CD4-positive, alpha-beta T cell treated with Interleukin-15 for 4 hours (primary cell): ENCODE measurements around the gene UBE2U.

Experiments used
- DNase-seq: peaks from one replicate; pipeline ENCODE4 v3.0.0-alpha.2; 2020; ENCODE audit warnings: low spot score

The UBE2U gene

DNA sequence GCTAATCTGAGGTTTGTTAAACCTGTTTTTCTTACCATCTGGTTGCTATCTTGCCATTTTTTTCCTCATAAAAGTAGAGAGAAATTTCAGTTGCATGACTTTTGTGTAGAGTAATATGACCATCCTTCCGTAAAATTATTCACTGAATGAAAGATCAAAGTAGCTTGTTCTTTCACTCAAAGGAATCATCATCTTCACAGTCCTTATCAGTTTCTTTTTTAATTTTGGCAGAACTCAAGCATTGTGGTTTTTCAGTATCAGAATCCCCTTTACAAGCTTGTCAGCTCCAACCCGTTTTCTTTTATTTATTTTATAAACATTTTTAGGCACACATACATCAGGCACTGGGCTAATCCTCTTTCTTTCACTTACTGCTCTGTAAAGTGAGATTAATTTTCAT is 91.7 kb downstream of the UBE2U start:
- no peak for DNase-seq

DNA sequence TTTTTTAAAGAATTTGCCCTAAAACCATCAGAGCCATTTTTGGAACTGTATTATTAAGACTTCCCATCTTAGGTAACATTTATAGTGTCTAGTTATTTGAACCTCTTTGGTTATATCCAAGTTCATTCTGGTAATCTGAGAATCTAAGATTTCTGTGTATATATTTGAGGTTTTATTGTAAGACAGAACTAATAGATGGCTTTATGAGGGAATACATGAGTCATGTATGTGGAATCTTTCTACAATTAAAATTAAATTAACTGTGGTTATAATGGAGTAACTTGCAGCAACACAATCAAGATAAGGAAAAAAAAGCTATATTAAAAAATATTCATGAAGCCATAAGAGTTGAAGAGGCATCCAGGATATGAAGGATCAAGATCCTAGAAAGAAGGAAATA is 92.1 kb downstream of the UBE2U start:
- no peak for DNase-seq

DNA sequence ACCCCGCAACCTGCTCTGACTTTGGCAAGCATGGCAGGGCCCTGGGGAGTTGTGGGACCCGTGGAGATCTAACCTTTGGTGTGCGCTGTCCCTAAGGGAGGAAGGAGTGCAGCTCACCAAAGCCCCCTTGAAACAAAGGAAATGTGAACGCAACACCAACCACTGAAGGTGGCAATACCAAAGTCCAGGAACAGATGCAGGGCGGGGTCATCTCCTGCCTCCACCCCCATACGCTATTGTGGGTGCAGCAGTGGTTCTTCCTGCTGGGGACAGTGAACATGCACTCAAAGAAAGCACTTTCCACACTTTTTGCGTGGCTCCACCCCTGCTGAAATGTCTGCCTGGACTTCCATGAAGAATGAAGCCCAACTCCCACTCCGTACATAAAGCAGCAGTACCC is 93.0 kb downstream of the UBE2U start:
- DNase-seq: no peak

DNA sequence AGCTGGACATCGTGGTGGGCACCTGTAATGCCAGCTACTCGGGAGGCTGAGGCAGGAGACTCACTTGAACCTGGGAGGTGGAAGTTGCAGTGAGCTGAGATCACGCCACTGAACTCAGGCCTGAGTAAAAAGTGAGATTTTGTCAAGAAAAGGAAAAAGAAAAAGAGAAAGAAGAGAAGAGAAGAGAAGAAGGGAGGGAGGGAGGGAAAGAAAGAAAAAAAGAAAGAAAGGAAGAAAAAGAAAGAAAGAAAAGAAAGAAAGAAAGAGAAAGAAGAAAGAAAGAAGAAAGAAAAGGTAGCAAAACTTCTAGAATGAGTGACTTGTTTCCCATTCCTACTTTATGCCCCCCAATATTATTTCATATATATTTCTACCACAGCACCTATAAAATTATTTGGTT is 98.8 kb downstream of the UBE2U start:
- no peak for DNase-seq

DNA sequence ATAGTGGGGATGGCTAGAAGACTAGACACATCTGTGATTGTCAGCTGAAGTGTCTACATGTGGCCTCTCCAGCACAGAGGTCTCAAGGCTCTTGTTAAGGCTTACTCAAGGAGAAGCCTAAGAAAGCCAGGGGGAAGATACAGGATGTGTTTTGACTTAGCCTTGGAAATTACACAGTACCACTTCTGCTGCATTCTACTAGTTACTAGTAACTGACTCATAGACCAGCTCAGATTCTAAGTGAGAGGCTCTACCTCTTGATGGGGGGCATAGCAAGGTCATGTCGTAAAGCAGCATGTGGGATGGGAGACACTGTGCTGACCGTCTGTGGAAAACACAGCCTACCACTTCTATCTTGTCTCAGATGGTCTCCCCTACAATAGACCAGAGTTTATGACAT is 99.5 kb downstream of the UBE2U start:
- no peak for DNase-seq

DNA sequence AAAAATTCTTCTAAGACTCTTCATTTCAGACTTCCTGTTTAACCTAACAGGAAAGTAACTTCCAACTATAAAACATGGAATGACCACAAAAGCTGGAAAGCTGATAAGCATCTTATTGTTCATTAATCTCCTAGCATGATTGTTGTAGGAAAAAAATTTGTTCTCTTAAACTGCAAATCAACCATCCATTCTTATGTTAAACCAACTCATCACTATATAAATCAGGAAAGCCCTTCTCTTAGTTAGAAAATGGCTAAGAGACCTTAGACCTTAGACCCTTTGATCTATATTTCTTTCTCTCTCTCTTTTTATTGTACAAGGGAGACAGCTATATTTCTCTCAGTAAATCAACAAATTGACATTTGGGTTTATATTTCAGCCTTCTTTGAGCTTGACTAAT is 101.4 kb downstream of the UBE2U start:
- DNase-seq: no peak

- DNase-seq: no peak
Measured at GRCh38 chr1:64308866-64309265, 105.4 kb downstream of the UBE2U start.

DNA sequence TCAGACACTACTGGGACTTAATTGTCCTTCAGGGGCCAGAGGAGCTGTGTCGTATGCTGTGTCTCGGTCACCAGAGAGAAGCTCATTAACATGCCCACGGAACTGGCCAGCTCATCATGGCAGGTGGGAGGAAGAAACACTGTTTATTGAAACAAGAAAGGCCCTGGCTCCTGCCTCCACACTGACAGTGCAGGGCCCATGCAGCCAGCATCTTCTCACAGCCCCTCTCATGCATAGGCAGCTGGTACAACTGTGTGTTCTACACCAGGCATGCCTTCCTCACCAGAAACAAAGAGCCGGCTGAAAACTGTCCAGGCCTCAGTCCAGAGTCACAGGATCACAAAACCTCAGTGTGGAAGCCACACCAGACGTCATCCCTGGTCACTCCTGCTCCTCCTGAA is 106.0 kb downstream of the UBE2U start:
- no peak for DNase-seq

DNA sequence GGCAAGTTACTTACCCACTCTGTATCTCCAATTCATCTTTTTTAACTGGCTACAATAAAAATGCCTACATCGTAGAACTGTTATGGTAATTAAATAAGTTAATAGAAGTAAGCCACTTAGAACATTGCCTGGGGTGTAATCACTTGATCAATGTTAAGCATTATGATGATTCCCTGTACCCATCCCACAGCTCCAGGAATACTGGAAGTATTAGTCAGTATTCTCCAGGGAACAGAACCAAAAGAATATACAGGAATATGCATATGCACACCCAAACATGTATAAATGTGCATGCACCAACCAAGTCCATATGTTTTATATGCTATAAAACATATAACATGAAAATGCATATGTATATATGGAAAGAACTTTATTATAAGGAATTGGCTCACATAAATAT is 107.3 kb downstream of the UBE2U start:
- no peak for DNase-seq

DNA sequence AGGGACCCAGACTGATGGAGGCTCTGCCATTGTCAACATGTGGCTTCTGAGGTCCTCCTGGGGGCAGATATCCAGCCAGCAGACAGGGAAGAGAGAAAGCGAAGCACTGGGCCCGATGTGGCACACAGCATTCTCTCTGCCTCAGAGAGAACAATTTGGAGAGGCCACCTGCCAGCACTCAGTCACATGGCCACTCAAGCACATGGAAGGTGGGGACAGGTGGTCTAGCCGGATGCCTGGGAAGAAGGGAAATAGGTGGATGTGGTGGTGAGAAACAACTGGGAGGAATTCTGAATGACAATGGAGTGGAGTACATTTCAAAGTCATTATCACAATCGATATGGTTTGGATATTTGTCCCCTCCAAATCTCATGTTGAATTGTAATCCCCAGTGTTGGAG is 109.0 kb downstream of the UBE2U start:
- no peak for DNase-seq

- no peak for DNase-seq
Measured at GRCh38 chr1:64315402-64315801, 112.0 kb downstream of the UBE2U start.
